ENCODE measurements around the gene DES.

The DES gene

GRCh38 chr2:219419331-219420197 lies 1.4 kb downstream of the DES start:
- no peak overlapping the region for H3K4me3 ChIP-seq (ENCODE audit: low read depth, low read length)

GRCh38 chr2:219420687-219421086 lies 2.5 kb downstream of the DES start:
- H3K4me3 ChIP-seq (ENCODE audit: low read depth, low read length), result no peak overlapping the region

GRCh38 chr2:219421323-219421722 lies 3.1 kb downstream of the DES start:
- H3K4me3 ChIP-seq (ENCODE audit: low read depth, low read length), result no peak overlapping the region

- no peak overlapping the region for H3K4me3 ChIP-seq (ENCODE audit: low read depth, low read length)
Observed at GRCh38 chr2:219422952-219423534, 4.9 kb downstream of the DES start.

- no peak overlapping the region for H3K4me3 ChIP-seq (ENCODE audit: low read depth, low read length)
Observed at GRCh38 chr2:219423652-219424377, 5.6 kb downstream of the DES start.

GRCh38 chr2:219425238-219426067 lies 7.3 kb downstream of the DES start:
- H3K4me3 ChIP-seq (ENCODE audit: low read depth, low read length), result no peak overlapping the region

GRCh38 chr2:219426068-219426443 lies 7.9 kb downstream of the DES start:
- H3K4me3 ChIP-seq (ENCODE audit: low read depth, low read length), result no peak overlapping the region

- H3K4me3 ChIP-seq (ENCODE audit: low read depth, low read length), result no peak overlapping the region
Observed at GRCh38 chr2:219426534-219427136, 8.5 kb downstream of the DES start.

GRCh38 chr2:219428469-219428868 lies 10.3 kb downstream of the DES start:
- H3K4me3 ChIP-seq (ENCODE audit: low read depth, low read length), result no peak overlapping the region

GRCh38 chr2:219429958-219430606 lies 11.9 kb downstream of the DES start:
- no peak overlapping the region for H3K4me3 ChIP-seq (ENCODE audit: low read depth, low read length)

- H3K4me3 ChIP-seq (ENCODE audit: low read depth, low read length), result no peak overlapping the region
Observed at GRCh38 chr2:219430633-219431615, 12.7 kb downstream of the DES start.

GRCh38 chr2:219433666-219434467 lies 15.7 kb downstream of the DES start:
- no peak overlapping the region for H3K4me3 ChIP-seq (ENCODE audit: low read depth, low read length)

- H3K4me3 ChIP-seq (ENCODE audit: low read depth, low read length), result no peak overlapping the region
Observed at GRCh38 chr2:219434468-219434717, 16.2 kb downstream of the DES start.

GRCh38 chr2:219434718-219435525 lies 16.7 kb downstream of the DES start, which contains the start of gene SPEG:
Gene SPEG, plus strand, starts transcription at chr2:219434843. Its CDS starts 135 bp downstream, at chr2:219434978.
- peak within 1 kb of the TSS; percentile 4 for H3K4me3 ChIP-seq (ENCODE audit: low read depth, low read length)

GRCh38 chr2:219435701-219436100 lies 17.5 kb downstream of the DES start:
- no peak overlapping the region for H3K4me3 ChIP-seq (ENCODE audit: low read depth, low read length)

GRCh38 chr2:219436491-219436890 lies 18.3 kb downstream of the DES start:
- H3K4me3 ChIP-seq (ENCODE audit: low read depth, low read length), result no peak overlapping the region

GRCh38 chr2:219437141-219437540 lies 19.0 kb downstream of the DES start:
- H3K4me3 ChIP-seq (ENCODE audit: low read depth, low read length), result no peak overlapping the region
